K562 (cell line): ENCODE results near the gene QKI. TPM values are rescaled to one million over a fixed set of nuclear protein-coding genes. Genes with fewer than 3 reads are reported as not detected.

Experiments
- ATAC-seq: fragments of 200-7000 bp; cut with Tn5 transposase; 3 replicates; pipeline ENCODE4 v1.9.1; 2020; ENCODE audit warnings: moderate library complexity
- BruUV-seq: library from RNA; stranded (reverse); fragments of 400-500 nt; replicated peaks from 2 replicates; lab custom pipeline; 2021; lab: Mats Ljungman, UMichigan
- CTCF ChIA-PET: fragments of 300-600 bp; formaldehyde crosslinking; extraction: SDS; loops from one replicate; lab custom pipeline; 2021; ENCODE audit warnings: low intra/inter-chr PET ratio; lab: Yijun Ruan, JAX
- POLR2A ChIA-PET: fragments of 300-600, 350-650 bp; sonication (Branson Sonifier 250); formaldehyde crosslinking; extraction: SDS; loops from one replicate; lab custom pipeline; 2021; ENCODE audit warnings: antibody characterized with exemption, inconsistent platforms; lab: Yijun Ruan, JAX
- DNase-seq, 4 experiments: peaks; one replicate each; pipeline versions ENCODE4 v3.0.0 to v3.0.0-alpha.2; 2011 to 2018; ENCODE audit warnings: low spot score in 3 of 4, mixed read lengths in 3 of 4; ENCODE audit errors: extremely low read depth in 1 of 4
- FAIRE-seq: peaks from 2 replicates; lab custom pipeline; 2011; peaks lifted over from hg19 to GRCh38; lab: Jason Lieb, UNC
- H2AFZ ChIP-seq: 2 replicates; pipeline ENCODE4 v1.6.0; 2011; ENCODE audit warnings: low read depth, low read length, control low read depth, inconsistent platforms
- H3K27ac ChIP-seq: fragments of 200-600 bp; 3 replicates; pipeline ENCODE4 v1.8.0; 2011; ENCODE audit warnings: low read depth, mild to moderate bottlenecking, control low read depth, inconsistent platforms, low read length, moderate library complexity, mixed read lengths; ENCODE audit errors: extremely low read depth
- H3K27me3 ChIP-seq, 2 experiments: fragments of 300-600 bp in 1 of 2; 2 replicates in 1 of 2; 3 replicates in 1 of 2; pipeline versions ENCODE4 v1.6.0 to v1.8.0; 2011; ENCODE audit warnings: inconsistent platforms in 2 of 2, low read length in 2 of 2, mild to moderate bottlenecking in 1 of 2, mixed read lengths in 1 of 2, moderate library complexity in 1 of 2; ENCODE audit not compliant: control insufficient read depth in 2 of 2, insufficient read depth in 2 of 2
- H3K36me3 ChIP-seq: fragments of 300-600 bp; 3 replicates; pipeline ENCODE4 v1.8.0; 2011; ENCODE audit warnings: mild to moderate bottlenecking, low read length, inconsistent platforms; ENCODE audit not compliant: control insufficient read depth, insufficient read depth
- H3K4me1 ChIP-seq, 2 experiments: fragments of 200-600 bp in 1 of 2; replicated peaks in 1 of 2; 2 replicates in 1 of 2; 3 replicates in 1 of 2; pipeline versions ENCODE4 v1.5.1 to v1.8.0; 2011; ENCODE audit warnings: inconsistent platforms in 2 of 2, low read length in 2 of 2, mild to moderate bottlenecking in 1 of 2, mixed read lengths in 1 of 2, moderate library complexity in 1 of 2; ENCODE audit not compliant: control insufficient read depth in 2 of 2, insufficient read depth in 2 of 2
- H3K4me2 ChIP-seq: 2 replicates; pipeline ENCODE4 v1.6.1; 2011; ENCODE audit warnings: low read length, control low read depth, inconsistent platforms, mixed read lengths; ENCODE audit not compliant: insufficient read depth
- H3K4me3 ChIP-seq: fragments of 200-600 bp; sonication (generic), shearing (Covaris generic); 2 replicates; pipeline ENCODE4 v1.5.1; 2016; ENCODE audit warnings: control low read depth, inconsistent platforms
- H3K79me2 ChIP-seq: fragments of 200-600 bp; 3 replicates; pipeline ENCODE4 v1.8.0; 2011; ENCODE audit warnings: low read length, inconsistent platforms; ENCODE audit not compliant: control insufficient read depth, insufficient read depth
- H3K9ac ChIP-seq, 2 experiments: 2 replicates each; pipeline versions ENCODE4 v1.6.0 to v1.6.1; 2011; ENCODE audit warnings: low read depth in 2 of 2, low read length in 2 of 2, control low read depth in 1 of 2, inconsistent platforms in 1 of 2, mild to moderate bottlenecking in 1 of 2, mixed read lengths in 1 of 2; ENCODE audit not compliant: insufficient read depth in 1 of 2
- H3K9me1 ChIP-seq: one replicate; pipeline ENCODE4 v1.6.0; 2011; ENCODE audit warnings: inconsistent platforms, mild to moderate bottlenecking, low read length, moderate library complexity; ENCODE audit not compliant: control insufficient read depth, insufficient read depth
- H3K9me3 ChIP-seq: replicated peaks from 2 replicates; pipeline ENCODE4 v1.5.1; 2011; ENCODE audit warnings: low read depth, low read length, inconsistent platforms; ENCODE audit not compliant: control insufficient read depth, insufficient read depth
- H4K20me1 ChIP-seq: replicated peaks from 2 replicates; pipeline ENCODE4 v1.6.1; 2011; ENCODE audit warnings: low read length, inconsistent platforms, mixed read lengths; ENCODE audit not compliant: control insufficient read depth, insufficient read depth
- CXXC5 ChIP-seq: fragments of 250-450 bp; sonication (Bioruptor Pico); IDR thresholded peaks from 2 replicates; pipeline ENCODE4 v1.8.0; 2022; ENCODE audit warnings: inconsistent platforms, mild to moderate bottlenecking, moderate library complexity
- HDAC2 ChIP-seq: fragments of 450-650 bp; IDR thresholded peaks from 2 replicates; pipeline ENCODE4 v1.6.1; 2016; ENCODE audit warnings: mild to moderate bottlenecking
- HDAC3 ChIP-seq: fragments of 450-650 bp; IDR thresholded peaks from 2 replicates; pipeline ENCODE4 v1.6.1; 2018; ENCODE audit warnings: borderline replicate concordance, mild to moderate bottlenecking, moderate library complexity; ENCODE audit not compliant: partially characterized antibody
- HDGF ChIP-seq: fragments of 450-650 bp; IDR thresholded peaks from 2 replicates; pipeline ENCODE4 v1.6.1; 2016
- MAZ ChIP-seq, 2 experiments: fragments of 450-650 bp in 1 of 2; sonication (generic) in 1 of 2; formaldehyde crosslinking; IDR thresholded peaks in 1 of 2; conservative IDR thresholded peaks in 1 of 2; 2 replicates each; pipeline versions ENCODE4 v1.4.0 to v1.5.0; 2020; ENCODE audit warnings: mild to moderate bottlenecking in 1 of 2, missing genetic modification reagents in 1 of 2
- MEF2A ChIP-seq: IDR thresholded peaks from 2 replicates; pipeline ENCODE4 v1.6.1; 2011; ENCODE audit warnings: low read depth, mild to moderate bottlenecking, low read length, moderate library complexity; ENCODE audit not compliant: control insufficient read depth
- NELFE ChIP-seq: IDR thresholded peaks from 2 replicates; pipeline ENCODE4 v1.6.1; 2011; ENCODE audit warnings: mild to moderate bottlenecking; ENCODE audit not compliant: insufficient read depth, insufficient read length
- RAD21 ChIP-seq, 2 experiments: fragments of 250-450 bp in 1 of 2; fragments of 450-650 bp in 1 of 2; sonication (Bioruptor Pico) in 1 of 2; formaldehyde crosslinking in 1 of 2; IDR thresholded peaks in 1 of 2; conservative IDR thresholded peaks in 1 of 2; 2 replicates each; pipeline versions ENCODE4 v1.4.0 to v1.8.0; 2020 to 2022; ENCODE audit warnings: mild to moderate bottlenecking in 2 of 2, moderate library complexity in 1 of 2
- SAP30 ChIP-seq: fragments of 200-600 bp; sonication (generic); IDR thresholded peaks from 2 replicates; pipeline ENCODE4 v1.6.1; 2012; ENCODE audit warnings: borderline replicate concordance, low read depth, mild to moderate bottlenecking, moderate library complexity, low read length, control low read depth, inconsistent platforms; ENCODE audit not compliant: insufficient read depth, poor library complexity, severe bottlenecking
- SMARCE1 ChIP-seq: fragments of 450-650 bp; IDR thresholded peaks from 2 replicates; pipeline ENCODE4 v1.7.1; 2016; ENCODE audit warnings: mild to moderate bottlenecking
- THRAP3 ChIP-seq: fragments of 450-650 bp; IDR thresholded peaks from 2 replicates; pipeline ENCODE4 v1.6.1; 2016; ENCODE audit warnings: mild to moderate bottlenecking, inconsistent platforms, borderline replicate concordance
- U2AF2 ChIP-seq: fragments of 200-400 bp; formaldehyde crosslinking; optimal IDR thresholded peaks from 2 replicates; pipeline ENCODE3; 2017; ENCODE audit warnings: low read depth, mild to moderate bottlenecking, low read length
- ZC3H11A ChIP-seq: IDR thresholded peaks from 2 replicates; pipeline ENCODE4 v1.6.1; 2012; ENCODE audit warnings: low read depth, low read length, improper control_type of control experiment
- ZKSCAN1 ChIP-seq: fragments of 150-350 bp; IDR thresholded peaks from 2 replicates; pipeline ENCODE4 v1.6.1; 2016; ENCODE audit warnings: low read depth, low read length
- ZNF212 ChIP-seq: fragments of 450-650 bp; formaldehyde crosslinking; IDR thresholded peaks from 2 replicates; pipeline ENCODE4 v1.4.0; 2020; ENCODE audit warnings: mild to moderate bottlenecking
- ZNF224 ChIP-seq: sonication (generic); formaldehyde crosslinking; IDR thresholded peaks from 2 replicates; pipeline ENCODE4 v1.8.0; 2022; ENCODE audit warnings: mild to moderate bottlenecking, missing genetic modification reagents
- ZNF239 ChIP-seq: fragments of 250-450 bp; sonication (Bioruptor Pico); IDR thresholded peaks from 2 replicates; pipeline ENCODE4 v1.4.0; 2020; ENCODE audit warnings: mild to moderate bottlenecking
- ZNF395 ChIP-seq: fragments of 200-800 bp; sonication (Bioruptor generic); IDR thresholded peaks from 2 replicates; pipeline ENCODE4 v1.6.1; 2017; ENCODE audit warnings: missing genetic modification characterization, missing compliant biosample characterization
- ZNF408 ChIP-seq: fragments of 250-450 bp; sonication (Bioruptor Pico); IDR thresholded peaks from 2 replicates; pipeline ENCODE4 v1.4.0; 2020; ENCODE audit warnings: low read depth, mild to moderate bottlenecking, moderate library complexity
- in situ Hi-C: fragments of 300-500 bp; cut with MboI; formaldehyde crosslinking; loops from 4 replicates; pipeline ENCODE4 v1.15.0; 2018; ENCODE audit warnings: inconsistent platforms, mixed read lengths
- intact Hi-C: fragments of 100-400 bp; cut with micrococcal nuclease; formaldehyde crosslinking; loops from 2 replicates; pipeline ENCODE4 v1.14.2; 2022
- polyA plus RNA-seq, 8 experiments: library from polyadenylated mRNA; depleted of rRNA in 4 of 8; stranded (reverse) in 5 of 8; unstranded in 3 of 8; fragments of >200 nt; fragmentation: Nextera tagmentation in 2 of 8; fragmentation: Illumina TruSeq in 1 of 8; extraction: Ambion mirVana in 2 of 8; extraction: Trizol in 1 of 8; gene quantifications; 2 replicates each; pipeline versions ENCODE4 v1.2.1 to v1.2.3, GENCODE V29; 2011 to 2014; ENCODE audit warnings: inconsistent platforms in 1 of 8, missing spikeins in 1 of 8
- total RNA-seq, 7 experiments: library from RNA; depleted of rRNA in 6 of 7; stranded (reverse); fragments of >200 nt in 6 of 7; fragmentation: Illumina TruSeq in 2 of 7; extraction: Trizol in 2 of 7; gene quantifications; 2 replicates each; pipeline versions ENCODE4 v1.2.1 to v1.2.3, GENCODE V29; 2011 to 2021; ENCODE audit warnings: low replicate concordance in 1 of 7
- TF ChIP-seq, protein P1 (sequence below): sonication (generic); formaldehyde crosslinking; IDR thresholded peaks from 2 replicates; pipeline ENCODE4 v1.4.0; 2020; ENCODE audit warnings: mild to moderate bottlenecking, missing genetic modification reagents

Gene QKI
- total and polyA plus RNA-seq, 9 of the 15 experiments (the other 6 are each of a cell fraction or from before 2014, with no cell fraction given) = 20.4 to 215 (median 123) TPM

GRCh38 chr6:163525926-163526325 is 111.4 kb downstream of the QKI start:
- BruUV-seq = no TSS peak
- in situ Hi-C loops (no loop called here), intact Hi-C loops (no loop called here)
- Histone ChIP-seq H3K79me2 (peaks cover 92% of the 10 kb centered on the region), H3K9me3 (no peaks in the 10 kb centered on the region), H3K9me1 (no peaks in the 10 kb centered on the region), H3K9ac (no peak overlapping the region), H3K4me2 (no peak overlapping the region), H3K36me3 (peaks cover 5% of the 10 kb centered on the region; the same call in 1 of the 3 replicates), H2AFZ (no peak overlapping the region), H3K4me3 (no peak overlapping the region), H3K27me3 (no peaks in the 10 kb centered on the region), H4K20me1 (peaks cover 7% of the 10 kb centered on the region), H3K4me1 (no peaks in the 10 kb centered on the region), H3K27ac (no peak overlapping the region)
- DNase-seq = no peak
- ATAC-seq = no peak
- ChIA-PET POLR2A (interaction anchor here (0.6 to 1.0 kb wide), 2 partner anchors 9 to 215 kb away, joined by 3 read pairs; no protein-coding TSS in a partner anchor), CTCF (no interaction called here)
- no peak for FAIRE-seq
- TF ChIP-seq ZNF395 (no peak), SMARCE1 (no peak), NELFE (no peak), CXXC5 (CRISPR knock-in tag) (no peak), SAP30 (no peak), ZC3H11A (no peak), ZNF212 (CRISPR knock-in tag) (no peak), ZKSCAN1 (no peak), MAZ (CRISPR knock-in tag; conservative IDR thresholded peaks at IDR 0.05 in 1 of 2, IDR thresholded peaks at IDR 0.05 in 1 of 2) (no peak), THRAP3 (no peak), ZNF408 (CRISPR knock-in tag) (no peak), HDGF (no peak), HDAC3 (no peak), U2AF2 (no peak), ZNF239 (no peak), HDAC2 (no peak), MEF2A (no peak), ZNF224 (CRISPR knock-in tag) (no peak), RAD21 (CRISPR knock-in tag; conservative IDR thresholded peaks at IDR 0.05 in 1 of 2, IDR thresholded peaks at IDR 0.05 in 1 of 2) (no peak)
- TF ChIP-seq, protein P1, sequence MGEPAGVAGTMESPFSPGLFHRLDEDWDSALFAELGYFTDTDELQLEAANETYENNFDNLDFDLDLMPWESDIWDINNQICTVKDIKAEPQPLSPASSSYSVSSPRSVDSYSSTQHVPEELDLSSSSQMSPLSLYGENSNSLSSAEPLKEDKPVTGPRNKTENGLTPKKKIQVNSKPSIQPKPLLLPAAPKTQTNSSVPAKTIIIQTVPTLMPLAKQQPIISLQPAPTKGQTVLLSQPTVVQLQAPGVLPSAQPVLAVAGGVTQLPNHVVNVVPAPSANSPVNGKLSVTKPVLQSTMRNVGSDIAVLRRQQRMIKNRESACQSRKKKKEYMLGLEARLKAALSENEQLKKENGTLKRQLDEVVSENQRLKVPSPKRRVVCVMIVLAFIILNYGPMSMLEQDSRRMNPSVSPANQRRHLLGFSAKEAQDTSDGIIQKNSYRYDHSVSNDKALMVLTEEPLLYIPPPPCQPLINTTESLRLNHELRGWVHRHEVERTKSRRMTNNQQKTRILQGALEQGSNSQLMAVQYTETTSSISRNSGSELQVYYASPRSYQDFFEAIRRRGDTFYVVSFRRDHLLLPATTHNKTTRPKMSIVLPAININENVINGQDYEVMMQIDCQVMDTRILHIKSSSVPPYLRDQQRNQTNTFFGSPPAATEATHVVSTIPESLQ (CRISPR knock-in tag) = no peak
